Coronary artery (tissue), 2 donors: ENCODE results near the gene SEMA3G.

Source experiments
- DNase-seq: peaks from one replicate; pipeline ENCODE4 v3.0.0-alpha.2; 2017; ENCODE audit warnings: low spot score
- H3K27ac ChIP-seq, 2 donors: fragments of 200-600 bp; sonication (generic); one replicate each; pipeline ENCODE4 v1.5.1; 2016 to 2019
- H3K4me3 ChIP-seq: fragments of 200-600 bp; sonication (generic); 2 replicates; pipeline ENCODE4 v1.5.1; 2016; ENCODE audit warnings: mild to moderate bottlenecking, moderate library complexity
- CTCF ChIP-seq: fragments of 200-600 bp; sonication (generic); IDR thresholded peaks from one replicate; pipeline ENCODE4 v1.5.1; 2019; ENCODE audit warnings: antibody characterized with exemption

SEMA3G gene

GRCh38 chr3:52443791-52444687 lies 864 bp downstream of the SEMA3G start:
- no peak for DNase-seq
- H3K27ac ChIP-seq: no peak overlapping the region
- peak overlapping the region; percentile 47 for H3K4me3 ChIP-seq
- TF ChIP-seq CTCF: no peak

DNA sequence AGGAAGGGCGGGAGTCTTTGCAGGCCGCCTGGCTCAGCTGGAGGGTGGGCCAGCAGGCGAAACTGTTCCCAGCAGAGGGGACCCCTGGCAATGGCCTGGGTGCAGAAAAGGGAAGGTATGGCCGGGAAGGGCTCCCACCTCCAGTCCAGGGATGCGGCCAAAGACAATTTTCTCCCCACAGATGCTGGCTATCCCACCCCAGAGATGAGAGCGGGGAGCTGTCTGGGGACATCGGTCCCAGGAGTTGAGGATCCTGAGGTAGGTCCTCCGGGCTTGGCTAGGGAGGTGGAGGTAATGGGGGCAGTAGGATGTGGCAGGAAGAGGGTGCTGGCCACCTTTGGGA lies 1.7 kb downstream of the SEMA3G start:
- Histone ChIP-seq H3K27ac (no peak overlapping the region), H3K4me3 (peak overlapping the region; percentile 47)
- TF ChIP-seq CTCF: no peak
- no peak for DNase-seq

GRCh38 chr3:52442409-52443267 lies 2.3 kb downstream of the SEMA3G start:
- no peak for DNase-seq
- peak overlapping the region in 1 of 2 donors; percentile 38 for H3K27ac ChIP-seq
- peak overlapping the region; percentile 47 for H3K4me3 ChIP-seq
- no peak for TF ChIP-seq CTCF

GRCh38 chr3:52441772-52442332 lies 3.1 kb downstream of the SEMA3G start:
- no peak for DNase-seq
- no peak overlapping the region for H3K4me3 ChIP-seq
- no peak for TF ChIP-seq CTCF
- peak overlapping the region in 1 of 2 donors; percentile 38 for H3K27ac ChIP-seq

DNA sequence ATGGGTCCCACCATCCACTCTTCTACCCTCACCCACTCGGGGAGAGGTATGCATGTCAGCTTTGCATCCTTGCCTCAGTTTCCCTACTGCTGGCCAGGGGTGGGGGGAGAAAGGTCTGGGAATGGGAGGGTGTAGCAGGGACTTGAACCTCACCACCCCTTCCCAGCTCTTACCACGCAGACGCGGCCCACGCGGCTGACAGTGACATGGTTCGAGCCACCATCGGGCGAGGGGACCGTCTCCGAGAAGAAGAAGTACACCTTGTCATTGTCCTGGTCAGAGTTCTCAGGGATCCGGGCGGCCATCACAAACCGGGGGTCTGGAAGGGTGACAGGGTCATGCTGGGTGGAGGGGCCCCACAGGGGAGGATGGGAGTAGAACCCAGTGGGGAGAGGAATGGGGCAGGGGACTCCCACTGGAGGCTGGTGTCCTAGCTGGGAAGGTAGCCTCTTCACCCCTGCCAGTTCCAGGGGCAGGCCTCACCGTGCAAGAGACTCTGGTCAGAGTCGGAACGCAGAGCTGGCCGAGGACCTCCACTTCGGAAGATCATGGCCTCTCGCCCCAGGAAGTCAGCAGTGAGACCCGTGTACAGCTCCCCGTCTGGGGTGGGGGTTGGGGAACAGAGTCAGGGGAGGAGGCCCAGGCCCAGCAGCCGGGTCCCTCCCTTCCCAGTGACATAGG lies 3.7 kb downstream of the SEMA3G start:
- TF ChIP-seq CTCF: no peak
- no peak overlapping the region for H3K4me3 ChIP-seq
- H3K27ac ChIP-seq: peak overlapping the region in 1 of 2 donors; percentile 1
- no peak for DNase-seq

GRCh38 chr3:52440671-52441070 lies 4.2 kb downstream of the SEMA3G start:
- no peak for TF ChIP-seq CTCF
- peak overlapping the region in 1 of 2 donors; percentile 1 for H3K27ac ChIP-seq
- DNase-seq: no peak
- no peak overlapping the region for H3K4me3 ChIP-seq
